Neutrophil (primary cell): Measurements from ENCODE around the gene CD200R1.

ENCODE experiments used
- H3K27ac ChIP-seq: fragments of 200-600 bp; sonication (generic); 2 replicates; pipeline ENCODE4 v1.5.1; 2016; ENCODE audit warnings: mild to moderate bottlenecking, moderate library complexity
- H3K27me3 ChIP-seq: fragments of 200-600 bp; sonication (generic); 2 replicates; pipeline ENCODE4 v1.6.0; 2016; ENCODE audit warnings: mild to moderate bottlenecking
- H3K36me3 ChIP-seq: fragments of 200-600 bp; sonication (generic); 2 replicates; pipeline ENCODE4 v1.5.1; 2017
- H3K4me1 ChIP-seq, 2 experiments: fragments of 200-600 bp in 1 of 2; sonication (generic) in 1 of 2; 1 replicate in 1 of 2; 2 replicates in 1 of 2; pipeline versions ENCODE4 v1.5.1 to v1.6.1; 2013 to 2016; ENCODE audit warnings: low read depth in 1 of 2, low read length in 1 of 2, mild to moderate bottlenecking in 1 of 2, moderate library complexity in 1 of 2; ENCODE audit not compliant: control insufficient read depth in 1 of 2, insufficient read depth in 1 of 2
- H3K4me3 ChIP-seq, 2 experiments: fragments of 200-600 bp in 1 of 2; sonication (generic) in 1 of 2; 1 replicate in 1 of 2; 2 replicates in 1 of 2; pipeline ENCODE4 v1.5.1; 2013 to 2016; ENCODE audit warnings: low read depth in 1 of 2, low read length in 1 of 2, mild to moderate bottlenecking in 1 of 2, moderate library complexity in 1 of 2
- H3K9me3 ChIP-seq: fragments of 200-600 bp; sonication (generic); 2 replicates; pipeline ENCODE4 v1.5.1; 2016
- CTCF ChIP-seq: fragments of 200-600 bp; sonication (generic); IDR thresholded peaks from 2 replicates; pipeline ENCODE4 v1.5.1; 2016; ENCODE audit warnings: antibody characterized with exemption

The CD200R1 gene

GRCh38 chr3:112873632-112874031, 101.3 kb downstream of the CD200R1 start:
- no peak overlapping the region for H3K27ac ChIP-seq
- H3K9me3 ChIP-seq: no peaks in the 10 kb centered on the region
- H3K36me3 ChIP-seq: no peaks in the 10 kb centered on the region
- H3K27me3 ChIP-seq: no peaks in the 10 kb centered on the region
- TF ChIP-seq CTCF: no peak
- H3K4me1 ChIP-seq: no peaks in the 10 kb centered on the region
- H3K4me3 ChIP-seq: no peak overlapping the region

GRCh38 chr3:112871735-112872134, 103.2 kb downstream of the CD200R1 start:
- no peaks in the 10 kb centered on the region for H3K27me3 ChIP-seq
- H3K36me3 ChIP-seq: no peaks in the 10 kb centered on the region
- TF ChIP-seq CTCF: no peak
- no peak overlapping the region for H3K27ac ChIP-seq
- H3K9me3 ChIP-seq: no peaks in the 10 kb centered on the region
- no peaks in the 10 kb centered on the region for H3K4me1 ChIP-seq
- H3K4me3 ChIP-seq: no peak overlapping the region
